ENCODE results near the gene NAPEPLD.
"Not testable (repeated sequence)": the region's sequence is repeated elsewhere in the genome, so short reads cannot be mapped to it uniquely, and the experiment has no call there.

Gene NAPEPLD

GRCh38 chr7:103155331-103156024 lies 6.6 kb upstream of the NAPEPLD start:
- H3K36me3 ChIP-seq (ENCODE audit: control insufficient read depth, low read depth, low read length); H3K27me3 ChIP-seq (ENCODE audit: control insufficient read depth, insufficient read depth, low read length); H3K4me1 ChIP-seq (ENCODE audit: control insufficient read depth, low read depth, low read length); H3K9ac ChIP-seq (ENCODE audit: low read length); H3K9me3 ChIP-seq (ENCODE audit: control insufficient read depth, low read depth, low read length); H3K4me3 ChIP-seq (ENCODE audit: low read length); H3K27ac ChIP-seq (ENCODE audit: low read length): not testable (repeated sequence)

GRCh38 chr7:103154042-103154441 lies 5.1 kb upstream of the NAPEPLD start:
- H3K9me3 ChIP-seq (ENCODE audit: control insufficient read depth, low read depth, low read length) = no peaks in the 10 kb centered on the region
- H3K27ac ChIP-seq (ENCODE audit: low read length) = no peak overlapping the region
- no peaks in the 10 kb centered on the region for H3K4me1 ChIP-seq (ENCODE audit: control insufficient read depth, low read depth, low read length)
- H3K27me3 ChIP-seq (ENCODE audit: control insufficient read depth, insufficient read depth, low read length) = peaks cover 9% of the 10 kb centered on the region
- no peak overlapping the region for H3K9ac ChIP-seq (ENCODE audit: low read length)
- H3K36me3 ChIP-seq (ENCODE audit: control insufficient read depth, low read depth, low read length) = no peaks in the 10 kb centered on the region
- H3K4me3 ChIP-seq (ENCODE audit: low read length) = no peak overlapping the region

- H3K4me3 ChIP-seq (ENCODE audit: low read length); H3K27ac ChIP-seq (ENCODE audit: low read length); H3K9me3 ChIP-seq (ENCODE audit: control insufficient read depth, low read depth, low read length); H3K9ac ChIP-seq (ENCODE audit: low read length); H3K27me3 ChIP-seq (ENCODE audit: control insufficient read depth, insufficient read depth, low read length); H3K4me1 ChIP-seq (ENCODE audit: control insufficient read depth, low read depth, low read length); H3K36me3 ChIP-seq (ENCODE audit: control insufficient read depth, low read depth, low read length): not testable (repeated sequence)
These were observed 4.1 kb upstream of the NAPEPLD start for GRCh38 chr7:103152744-103153617.

GRCh38 chr7:103151993-103152676 lies 3.2 kb upstream of the NAPEPLD start:
- not testable (repeated sequence) for H3K4me3 ChIP-seq (ENCODE audit: low read length); H3K4me1 ChIP-seq (ENCODE audit: control insufficient read depth, low read depth, low read length); H3K27me3 ChIP-seq (ENCODE audit: control insufficient read depth, insufficient read depth, low read length); H3K27ac ChIP-seq (ENCODE audit: low read length); H3K9ac ChIP-seq (ENCODE audit: low read length); H3K9me3 ChIP-seq (ENCODE audit: control insufficient read depth, low read depth, low read length); H3K36me3 ChIP-seq (ENCODE audit: control insufficient read depth, low read depth, low read length)

GRCh38 chr7:103150192-103150591 lies 1.3 kb upstream of the NAPEPLD start:
- Histone ChIP-seq H3K4me1 (ENCODE audit: control insufficient read depth, low read depth, low read length) (peaks cover 10% of the 10 kb centered on the region), H3K27me3 (ENCODE audit: control insufficient read depth, insufficient read depth, low read length) (peaks cover 9% of the 10 kb centered on the region), H3K36me3 (ENCODE audit: control insufficient read depth, low read depth, low read length) (no peaks in the 10 kb centered on the region), H3K27ac (ENCODE audit: low read length) (no peak overlapping the region), H3K9me3 (ENCODE audit: control insufficient read depth, low read depth, low read length) (no peaks in the 10 kb centered on the region), H3K9ac (ENCODE audit: low read length) (no peak overlapping the region), H3K4me3 (ENCODE audit: low read length) (no peak overlapping the region)

GRCh38 chr7:103149808-103150180 lies 895 bp upstream of the NAPEPLD start:
- no peak overlapping the region for H3K27ac ChIP-seq (ENCODE audit: low read length)
- H3K9ac ChIP-seq (ENCODE audit: low read length) = peak overlapping the region; percentile 82
- H3K4me1 ChIP-seq (ENCODE audit: control insufficient read depth, low read depth, low read length) = peaks cover 10% of the 10 kb centered on the region
- peak overlapping the region; percentile 95 for H3K4me3 ChIP-seq (ENCODE audit: low read length)
- H3K9me3 ChIP-seq (ENCODE audit: control insufficient read depth, low read depth, low read length) = no peaks in the 10 kb centered on the region
- no peaks in the 10 kb centered on the region for H3K36me3 ChIP-seq (ENCODE audit: control insufficient read depth, low read depth, low read length)
- peaks cover 9% of the 10 kb centered on the region for H3K27me3 ChIP-seq (ENCODE audit: control insufficient read depth, insufficient read depth, low read length)

- Histone ChIP-seq H3K9me3 (ENCODE audit: control insufficient read depth, low read depth, low read length) (no peaks in the 10 kb centered on the region), H3K36me3 (ENCODE audit: control insufficient read depth, low read depth, low read length) (no peaks in the 10 kb centered on the region), H3K27ac (ENCODE audit: low read length) (no peak overlapping the region), H3K27me3 (ENCODE audit: control insufficient read depth, insufficient read depth, low read length) (peaks cover 9% of the 10 kb centered on the region), H3K4me1 (ENCODE audit: control insufficient read depth, low read depth, low read length) (peaks cover 10% of the 10 kb centered on the region), H3K9ac (ENCODE audit: low read length) (peak overlapping the region; percentile 82), H3K4me3 (ENCODE audit: low read length) (peak overlapping the region; percentile 95)
These were observed 537 bp downstream of the NAPEPLD start for GRCh38 chr7:103148131-103148993.

GRCh38 chr7:103144754-103145153 lies 4.1 kb downstream of the NAPEPLD start:
- not testable (repeated sequence) for H3K4me3 ChIP-seq (ENCODE audit: low read length); H3K36me3 ChIP-seq (ENCODE audit: control insufficient read depth, low read depth, low read length); H3K27ac ChIP-seq (ENCODE audit: low read length); H3K9ac ChIP-seq (ENCODE audit: low read length); H3K9me3 ChIP-seq (ENCODE audit: control insufficient read depth, low read depth, low read length); H3K27me3 ChIP-seq (ENCODE audit: control insufficient read depth, insufficient read depth, low read length)
- H3K4me1 ChIP-seq (ENCODE audit: control insufficient read depth, low read depth, low read length) = peaks cover 17% of the 10 kb centered on the region

- Histone ChIP-seq H3K9ac (ENCODE audit: low read length) (no peak overlapping the region), H3K4me3 (ENCODE audit: low read length) (no peak overlapping the region), H3K4me1 (ENCODE audit: control insufficient read depth, low read depth, low read length) (peaks cover 17% of the 10 kb centered on the region), H3K36me3 (ENCODE audit: control insufficient read depth, low read depth, low read length) (no peaks in the 10 kb centered on the region), H3K27me3 (ENCODE audit: control insufficient read depth, insufficient read depth, low read length) (no peaks in the 10 kb centered on the region), H3K9me3 (ENCODE audit: control insufficient read depth, low read depth, low read length) (no peaks in the 10 kb centered on the region), H3K27ac (ENCODE audit: low read length) (no peak overlapping the region)
These were observed 5.0 kb downstream of the NAPEPLD start for GRCh38 chr7:103143868-103144267.

- no peaks in the 10 kb centered on the region for H3K9me3 ChIP-seq (ENCODE audit: control insufficient read depth, low read depth, low read length)
- no peak overlapping the region for H3K27ac ChIP-seq (ENCODE audit: low read length)
- no peak overlapping the region for H3K4me3 ChIP-seq (ENCODE audit: low read length)
- H3K4me1 ChIP-seq (ENCODE audit: control insufficient read depth, low read depth, low read length) = peaks cover 13% of the 10 kb centered on the region
- H3K36me3 ChIP-seq (ENCODE audit: control insufficient read depth, low read depth, low read length) = no peaks in the 10 kb centered on the region
- H3K9ac ChIP-seq (ENCODE audit: low read length) = no peak overlapping the region
- no peaks in the 10 kb centered on the region for H3K27me3 ChIP-seq (ENCODE audit: control insufficient read depth, insufficient read depth, low read length)
These were observed 6.4 kb downstream of the NAPEPLD start for GRCh38 chr7:103142494-103142893.

Data from iPS-18a (cell line).